GM19193 (cell line): ENCODE measurements around the gene ALLC.

Experiments used
- POLR2A ChIP-seq: IDR thresholded peaks from 4 replicates; pipeline ENCODE4 v1.6.1; 2011; ENCODE audit not compliant: insufficient read depth, insufficient read length; ENCODE audit errors: extremely low read depth

The ALLC gene

GRCh38 chr2:3674066-3674845 lies 16.3 kb downstream of the ALLC start:
- TF ChIP-seq POLR2A = no peak

- TF ChIP-seq POLR2A = no peak
Observed at GRCh38 chr2:3675687-3676086, 17.7 kb downstream of the ALLC start.

GRCh38 chr2:3677436-3677835 lies 19.4 kb downstream of the ALLC start:
- TF ChIP-seq POLR2A = no peak

- TF ChIP-seq POLR2A = no peak
Observed at GRCh38 chr2:3678212-3678611, 20.2 kb downstream of the ALLC start.

GRCh38 chr2:3679180-3679579 lies 21.2 kb downstream of the ALLC start:
- TF ChIP-seq POLR2A = no peak

GRCh38 chr2:3679616-3680393 lies 21.8 kb downstream of the ALLC start:
- TF ChIP-seq POLR2A = no peak

GRCh38 chr2:3680548-3681345 lies 22.7 kb downstream of the ALLC start:
- no peak for TF ChIP-seq POLR2A

GRCh38 chr2:3681625-3682024 lies 23.6 kb downstream of the ALLC start:
- no peak for TF ChIP-seq POLR2A

GRCh38 chr2:3682811-3683210 lies 24.8 kb downstream of the ALLC start:
- TF ChIP-seq POLR2A = no peak

- no peak for TF ChIP-seq POLR2A
Observed at GRCh38 chr2:3683748-3684454, 25.9 kb downstream of the ALLC start.

- no peak for TF ChIP-seq POLR2A
Observed at GRCh38 chr2:3689998-3690748, 32.2 kb downstream of the ALLC start.

GRCh38 chr2:3692375-3692774 lies 34.4 kb downstream of the ALLC start:
- TF ChIP-seq POLR2A = no peak

GRCh38 chr2:3696545-3696944 lies 38.5 kb downstream of the ALLC start:
- TF ChIP-seq POLR2A = no peak

- TF ChIP-seq POLR2A = no peak
Observed at GRCh38 chr2:3701071-3701470, 43.1 kb downstream of the ALLC start.

GRCh38 chr2:3703236-3703756 lies 45.3 kb downstream of the ALLC start, which contains the start of gene DCDC2C:
TSS of gene DCDC2C (plus strand) at chr2:3703575. CDS start at chr2:3703752, 177 bp downstream.
- no peak for TF ChIP-seq POLR2A
